AG10803 (cell line): Measurements from ENCODE around the gene PRLR.

ENCODE experiments used
- DNase-seq: peaks from one replicate; pipeline ENCODE4 v3.0.0; 2010; ENCODE audit warnings: low read depth
- H3K4me3 ChIP-seq: 2 replicates; pipeline ENCODE4 v1.5.1; 2011; ENCODE audit warnings: mild to moderate bottlenecking, low read length, control low read depth
- TF ChIP-seq, protein P1 (sequence below): conservative IDR thresholded peaks from 2 replicates; pipeline ENCODE4 v1.5.1; 2011; ENCODE audit warnings: mild to moderate bottlenecking, low read length, control low read depth, inconsistent platforms

Gene PRLR

DNA sequence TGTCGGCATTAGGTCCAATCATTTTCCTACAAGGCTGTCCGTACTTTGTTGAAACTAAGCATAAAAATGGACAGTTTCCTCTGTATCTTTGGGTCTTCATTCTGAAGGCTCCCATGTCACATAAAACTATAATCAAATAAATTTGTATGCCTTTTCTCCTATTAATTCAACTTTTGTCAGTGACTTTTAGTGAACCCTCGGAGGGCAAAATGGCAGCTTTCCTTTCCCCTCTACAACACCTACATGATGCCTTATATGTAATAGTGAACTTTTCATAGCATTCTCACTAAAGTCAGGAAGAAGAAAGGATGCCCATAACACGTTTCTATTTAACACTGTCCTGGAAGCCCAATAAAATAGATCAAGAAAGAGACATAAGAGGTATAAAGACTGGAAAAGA lies 177.4 kb downstream of the PRLR start:
- TF ChIP-seq, protein P1, sequence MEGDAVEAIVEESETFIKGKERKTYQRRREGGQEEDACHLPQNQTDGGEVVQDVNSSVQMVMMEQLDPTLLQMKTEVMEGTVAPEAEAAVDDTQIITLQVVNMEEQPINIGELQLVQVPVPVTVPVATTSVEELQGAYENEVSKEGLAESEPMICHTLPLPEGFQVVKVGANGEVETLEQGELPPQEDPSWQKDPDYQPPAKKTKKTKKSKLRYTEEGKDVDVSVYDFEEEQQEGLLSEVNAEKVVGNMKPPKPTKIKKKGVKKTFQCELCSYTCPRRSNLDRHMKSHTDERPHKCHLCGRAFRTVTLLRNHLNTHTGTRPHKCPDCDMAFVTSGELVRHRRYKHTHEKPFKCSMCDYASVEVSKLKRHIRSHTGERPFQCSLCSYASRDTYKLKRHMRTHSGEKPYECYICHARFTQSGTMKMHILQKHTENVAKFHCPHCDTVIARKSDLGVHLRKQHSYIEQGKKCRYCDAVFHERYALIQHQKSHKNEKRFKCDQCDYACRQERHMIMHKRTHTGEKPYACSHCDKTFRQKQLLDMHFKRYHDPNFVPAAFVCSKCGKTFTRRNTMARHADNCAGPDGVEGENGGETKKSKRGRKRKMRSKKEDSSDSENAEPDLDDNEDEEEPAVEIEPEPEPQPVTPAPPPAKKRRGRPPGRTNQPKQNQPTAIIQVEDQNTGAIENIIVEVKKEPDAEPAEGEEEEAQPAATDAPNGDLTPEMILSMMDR, result no peak
- no peak overlapping the region for H3K4me3 ChIP-seq
- no peak for DNase-seq

DNA sequence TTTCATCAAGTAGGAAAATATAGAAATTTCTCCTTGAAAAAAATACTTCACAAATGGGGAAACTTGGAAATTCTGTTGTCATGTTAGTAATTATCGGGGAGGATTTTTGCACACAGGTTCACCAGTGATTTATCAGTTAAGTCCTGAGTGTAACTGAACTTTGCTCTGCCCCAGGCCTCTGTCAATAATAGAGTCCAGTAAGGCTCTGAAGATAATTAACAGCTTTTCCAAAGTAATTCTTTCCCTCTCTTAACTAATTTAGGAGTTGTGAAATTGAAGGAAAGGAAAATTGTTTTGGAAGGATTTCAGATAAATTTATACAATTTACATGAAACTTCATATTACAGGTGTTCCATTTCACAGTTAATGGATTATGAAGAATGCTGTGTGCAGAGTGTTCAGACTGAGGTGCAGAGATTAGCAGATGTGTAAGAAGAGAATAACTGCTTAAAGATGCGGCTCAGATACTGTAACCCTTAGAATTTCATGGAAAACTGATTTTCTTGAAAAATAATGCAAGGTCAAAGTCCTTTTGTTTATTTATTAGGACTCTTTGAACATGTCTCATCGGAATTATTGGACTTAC lies 179.7 kb downstream of the PRLR start:
- TF ChIP-seq, protein P1, result no peak
- no peak overlapping the region for H3K4me3 ChIP-seq
- no peak for DNase-seq

DNA sequence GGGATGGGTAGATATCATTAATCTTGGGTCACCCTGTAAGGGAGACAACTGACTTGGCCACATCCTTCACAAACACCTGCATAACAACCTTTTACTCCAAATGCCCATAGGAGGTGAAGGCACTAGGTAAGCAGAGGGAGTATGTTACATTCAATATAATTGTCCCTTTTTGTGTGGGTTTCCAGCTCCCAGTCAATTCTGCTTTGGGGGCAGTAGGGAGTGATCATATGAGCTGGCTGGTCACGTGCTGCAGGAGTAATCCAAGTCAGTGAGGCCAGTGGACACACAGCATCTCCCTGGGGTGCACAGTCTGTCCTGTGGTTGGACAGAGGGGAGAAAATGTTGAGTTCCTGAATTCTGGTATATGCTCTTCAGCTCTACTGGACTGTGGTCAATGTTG lies 181.4 kb downstream of the PRLR start:
- TF ChIP-seq, protein P1, result no peak
- no peak for DNase-seq
- H3K4me3 ChIP-seq, result no peak overlapping the region

DNA sequence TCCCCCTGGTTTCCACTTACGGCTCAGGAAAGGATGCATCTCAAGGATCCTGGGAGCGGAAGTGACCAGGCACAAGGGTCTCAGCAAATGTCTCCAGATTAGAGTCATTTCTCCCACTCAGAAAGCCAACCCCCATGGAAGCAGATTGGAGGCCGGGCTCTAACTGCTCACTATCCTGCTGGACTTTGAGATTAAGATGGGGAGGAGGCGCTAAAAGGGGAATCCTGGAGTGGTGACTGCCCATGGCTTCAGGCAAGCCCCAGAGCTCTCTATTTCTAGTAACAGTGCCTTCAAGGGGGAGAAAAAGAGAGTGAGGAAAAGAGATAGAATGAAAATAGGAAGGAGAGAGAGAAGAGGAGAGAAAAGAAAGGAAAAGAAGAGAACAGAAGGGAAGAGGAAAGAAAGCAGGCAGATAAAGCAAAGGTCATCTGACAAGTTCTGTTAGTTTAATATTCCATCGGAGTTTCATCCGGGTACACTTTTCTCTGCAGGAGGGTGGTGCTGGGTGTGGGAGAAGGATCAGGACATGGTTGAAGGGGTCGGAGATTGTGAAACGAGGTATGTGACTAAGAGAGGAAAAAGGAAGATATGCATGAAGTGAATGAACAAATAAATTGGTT lies 182.4 kb downstream of the PRLR start, which contains the start of gene AGXT2:
Gene AGXT2 (minus strand): TSS at position 165 of the 620 bp plus-strand sequence. CDS start 57 bp downstream, at position 108.
- TF ChIP-seq, protein P1, result no peak
- no peak for DNase-seq
- H3K4me3 ChIP-seq, result no peak within 1 kb of the TSS

DNA sequence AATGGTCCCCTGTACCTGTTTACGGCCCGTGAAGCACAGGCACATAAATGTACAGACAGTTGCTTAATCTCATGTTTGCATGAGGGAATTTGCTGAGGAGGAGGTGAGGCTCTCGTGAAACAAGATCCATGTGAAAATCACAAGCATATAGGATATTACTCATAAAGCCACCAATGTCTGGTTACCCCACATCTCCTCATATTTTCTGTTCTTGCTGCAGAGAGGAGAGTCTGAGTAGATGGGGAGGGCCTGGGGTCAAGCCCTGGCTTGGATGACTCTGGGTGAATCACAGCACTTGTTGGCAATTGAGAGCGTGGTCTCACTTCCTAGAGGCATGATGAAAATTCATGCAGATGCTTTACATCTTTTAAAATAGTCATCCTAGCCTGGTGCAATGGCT lies 183.5 kb downstream of the PRLR start:
- H3K4me3 ChIP-seq, result no peak overlapping the region
- DNase-seq, result peak; percentile 90
- TF ChIP-seq, protein P1, result no peak

DNA sequence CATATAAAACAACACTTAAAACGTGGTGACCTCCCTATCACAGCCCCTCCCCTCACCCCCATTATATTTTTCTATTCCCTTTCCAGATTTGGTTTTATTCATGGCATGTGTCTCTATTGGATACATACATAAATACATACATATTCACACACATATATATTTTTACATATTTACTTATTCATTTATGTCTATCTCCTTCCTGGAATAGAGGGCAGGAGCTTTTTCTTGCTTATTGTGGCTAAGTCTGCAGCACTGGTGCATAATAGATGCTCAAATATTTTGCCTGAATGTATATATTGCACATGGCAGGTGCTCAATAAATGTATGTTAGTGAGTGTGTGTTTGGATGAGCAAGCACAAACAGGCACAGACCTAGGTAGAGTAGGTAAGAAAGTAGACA lies 185.0 kb downstream of the PRLR start:
- H3K4me3 ChIP-seq, result no peak overlapping the region
- no peak for DNase-seq

More for the DNA sequence above, 185.0 kb downstream of the PRLR start:
- TF ChIP-seq, protein P1, result no peak
